IMR-90 (cell line): ENCODE results near the gene BTBD2. TPM values are rescaled to one million over a fixed set of nuclear protein-coding genes. Genes with fewer than 3 reads are reported as not detected.

Experiments used
- ATAC-seq: fragments of 200-7000 bp; cut with Tn5 transposase; 2 replicates; pipeline ENCODE4 v1.9.1; 2020; ENCODE audit warnings: low read depth, mild to moderate bottlenecking, moderate library complexity
- BruUV-seq: library from RNA; stranded (reverse); fragments of 400-500 nt; replicated peaks from 2 replicates; lab custom pipeline; 2021; lab: Mats Ljungman, UMichigan
- CTCF ChIA-PET: fragments of 300-600 bp; formaldehyde crosslinking; extraction: SDS; loops from one replicate; lab custom pipeline; 2021; ENCODE audit warnings: antibody characterized with exemption; lab: Yijun Ruan, JAX
- POLR2A ChIA-PET: fragments of 300-600 bp; sonication (Branson Sonifier 250); formaldehyde crosslinking; loops from one replicate; lab custom pipeline; 2022; ENCODE audit warnings: antibody characterized with exemption; ENCODE audit not compliant: unreplicated experiment; lab: Charles Lee
- DNase-seq: peaks from one replicate; pipeline ENCODE4 v3.0.0; 2013
- H2AFZ ChIP-seq: replicated peaks from 2 replicates; pipeline ENCODE3; 2013; ENCODE audit warnings: low read length, mild to moderate bottlenecking; ENCODE audit not compliant: poor library complexity
- H2AK5ac ChIP-seq: 2 replicates; pipeline ENCODE4 v1.6.1; 2013; ENCODE audit warnings: low read depth, low read length, inconsistent platforms
- H2AK9ac ChIP-seq: replicated peaks from 2 replicates; pipeline ENCODE3; 2013; ENCODE audit warnings: mild to moderate bottlenecking, low read depth, low read length, moderate library complexity; ENCODE audit not compliant: poor library complexity
- H2BK120ac ChIP-seq: 2 replicates; pipeline ENCODE4 v1.6.1; 2013; ENCODE audit warnings: low read depth, low read length, inconsistent platforms
- H2BK15ac ChIP-seq: 3 replicates; pipeline ENCODE4 v1.6.1; 2013; ENCODE audit warnings: low read depth, low read length, inconsistent platforms
- H2BK20ac ChIP-seq: 2 replicates; pipeline ENCODE4 v1.6.1; 2013; ENCODE audit warnings: low read depth, mild to moderate bottlenecking, inconsistent platforms, low read length, moderate library complexity
- H2BK5ac ChIP-seq: 2 replicates; pipeline ENCODE4 v1.6.1; 2013; ENCODE audit warnings: mild to moderate bottlenecking, low read depth, low read length, inconsistent platforms; ENCODE audit not compliant: poor library complexity, severe bottlenecking
- H3K14ac ChIP-seq: replicated peaks from 2 replicates; pipeline ENCODE4 v1.6.1; 2013; ENCODE audit warnings: low read depth, low read length, inconsistent platforms
- H3K18ac ChIP-seq: 2 replicates; pipeline ENCODE4 v1.6.1; 2013; ENCODE audit warnings: low read depth, low read length, control low read depth
- H3K23ac ChIP-seq: 2 replicates; pipeline ENCODE4 v1.6.1; 2013; ENCODE audit warnings: low read depth, low read length, inconsistent platforms
- H3K27ac ChIP-seq: 2 replicates; pipeline ENCODE4 v1.5.1; 2013; ENCODE audit warnings: mild to moderate bottlenecking, control low read depth, low read length; ENCODE audit not compliant: insufficient read depth
- H3K27me3 ChIP-seq: 2 replicates; pipeline ENCODE4 v1.6.1; 2013; ENCODE audit warnings: low read length; ENCODE audit not compliant: control insufficient read depth, insufficient read depth
- H3K36me3 ChIP-seq: 2 replicates; pipeline ENCODE4 v1.6.1; 2013; ENCODE audit warnings: low read length, mixed read lengths; ENCODE audit not compliant: control insufficient read depth, insufficient read depth
- H3K4ac ChIP-seq: 2 replicates; pipeline ENCODE4 v1.6.1; 2013; ENCODE audit warnings: low read depth, low read length, inconsistent platforms
- H3K4me1 ChIP-seq: 2 replicates; pipeline ENCODE4 v1.6.1; 2013; ENCODE audit warnings: low read length, mixed read lengths; ENCODE audit not compliant: control insufficient read depth, insufficient read depth
- H3K4me2 ChIP-seq: 2 replicates; pipeline ENCODE4 v1.6.1; 2013; ENCODE audit warnings: low read depth, mild to moderate bottlenecking, control low read depth, low read length, moderate library complexity
- H3K4me3 ChIP-seq: 2 replicates; pipeline ENCODE4 v1.5.1; 2013; ENCODE audit warnings: low read depth, mild to moderate bottlenecking, control low read depth, low read length, moderate library complexity; ENCODE audit not compliant: insufficient read depth
- H3K56ac ChIP-seq: 2 replicates; pipeline ENCODE4 v1.6.1; 2013; ENCODE audit warnings: low read length, inconsistent platforms; ENCODE audit not compliant: insufficient read depth; ENCODE audit errors: extremely low read depth
- H3K79me1 ChIP-seq, 2 experiments: 2 replicates each; pipeline ENCODE4 v1.6.1; 2013; ENCODE audit warnings: low read length in 2 of 2, inconsistent platforms in 1 of 2, low read depth in 1 of 2
- H3K9ac ChIP-seq: 2 replicates; pipeline ENCODE4 v1.6.1; 2013; ENCODE audit warnings: low read depth, low read length, control low read depth
- H3K9me1 ChIP-seq: 2 replicates; pipeline ENCODE4 v1.6.1; 2013; ENCODE audit warnings: low read length, inconsistent platforms; ENCODE audit not compliant: insufficient read depth
- H3K9me3 ChIP-seq: 2 replicates; pipeline ENCODE4 v1.6.1; 2013; ENCODE audit warnings: low read length; ENCODE audit not compliant: control insufficient read depth, insufficient read depth
- H4K20me1 ChIP-seq: 2 replicates; pipeline ENCODE4 v1.6.1; 2013; ENCODE audit warnings: low read length, inconsistent platforms; ENCODE audit not compliant: insufficient read depth
- H4K5ac ChIP-seq: 2 replicates; pipeline ENCODE4 v1.6.1; 2013; ENCODE audit warnings: mild to moderate bottlenecking, low read depth, low read length, control low read depth
- H4K8ac ChIP-seq, 2 experiments: 2 replicates each; pipeline ENCODE4 v1.6.1; 2013; ENCODE audit warnings: low read depth in 2 of 2, low read length in 2 of 2, control low read depth in 1 of 2, inconsistent platforms in 1 of 2
- H4K91ac ChIP-seq: 2 replicates; pipeline ENCODE4 v1.6.1; 2013; ENCODE audit warnings: low read depth, low read length, inconsistent platforms; ENCODE audit not compliant: insufficient read depth
- CEBPB ChIP-seq: IDR thresholded peaks from 2 replicates; pipeline ENCODE4 v1.6.1; 2012; ENCODE audit warnings: low read depth, low read length, improper control_type of control experiment
- CHD1 ChIP-seq: IDR thresholded peaks from 2 replicates; pipeline ENCODE4 v1.6.1; 2012; ENCODE audit warnings: low read depth, low read length, improper control_type of control experiment
- MAZ ChIP-seq: IDR thresholded peaks from 2 replicates; pipeline ENCODE4 v1.6.1; 2012; ENCODE audit warnings: low read depth, mild to moderate bottlenecking, low read length, improper control_type of control experiment, moderate library complexity, borderline replicate concordance
- NFE2L2 ChIP-seq: fragments of 150-350 bp; IDR thresholded peaks from 2 replicates; pipeline ENCODE4 v1.6.1; 2016; ENCODE audit warnings: low read depth, mild to moderate bottlenecking, low read length
- WGBS, 2 experiments: methylation state at CpG; one replicate each; pipeline versions ENCODE4 v1.1.5 to v1.1.7; 2013; ENCODE audit warnings: missing lambda C conversion rate in 2 of 2; ENCODE audit not compliant: insufficient read length in 1 of 2; ENCODE audit errors: extremely low coverage in 2 of 2; 5-methylcytosine and 5-hydroxymethylcytosine counted together
- dilution Hi-C: fragments of 300-500 bp; cut with HindIII; formaldehyde crosslinking; loops from one replicate; pipeline ENCODE4 v1.14.3; 2018; ENCODE audit warnings: low sequenced_read_pairs; ENCODE audit not compliant: unreplicated experiment
- in situ Hi-C: fragments of 300-500 bp; cut with MboI; formaldehyde crosslinking; loops from 3 replicates; pipeline ENCODE4 v1.14.3; 2019; ENCODE audit warnings: low sequenced_read_pairs, inconsistent platforms, mixed read lengths
- intact Hi-C: fragments of 100-400 bp; cut with micrococcal nuclease; formaldehyde crosslinking; loops from 2 replicates; pipeline ENCODE4 v1.10.0; 2022
- polyA plus RNA-seq, 3 experiments: library from polyadenylated mRNA; depleted of rRNA; stranded (reverse); fragments of >200 nt; gene quantifications; 2 replicates each; pipeline ENCODE4 v1.2.3, GENCODE V29; 2012; ENCODE audit warnings: low replicate concordance in 1 of 3
- total RNA-seq: library from RNA; depleted of rRNA; stranded (reverse); fragments of >200 nt; gene quantifications from 2 replicates; pipeline ENCODE4 v1.2.3, GENCODE V29; 2012

The BTBD2 gene
- total and polyA plus RNA-seq, 2 of the 4 experiments (the other 2 are of a cell fraction): 24.4 to 65.7 TPM

GRCh38 chr19:2013683-2013961 is 1.9 kb downstream of the BTBD2 start:
- no peak overlapping the region for H2AK9ac ChIP-seq
- H3K27ac ChIP-seq: no peak overlapping the region
- H2AFZ ChIP-seq: no peak overlapping the region
- no peak overlapping the region for H2BK120ac ChIP-seq
- no peak overlapping the region for H4K5ac ChIP-seq
- H3K4me2 ChIP-seq: no peak overlapping the region; the same call in 1 of the 2 replicates
- H4K91ac ChIP-seq: no peak overlapping the region
- no peak overlapping the region for H3K18ac ChIP-seq
- no peak overlapping the region for H3K4ac ChIP-seq
- no peak overlapping the region for H3K9ac ChIP-seq
- no peak overlapping the region for H2BK20ac ChIP-seq
- H3K36me3 ChIP-seq: peaks cover 6% of the 10 kb centered on the region
- H3K4me3 ChIP-seq: no peak overlapping the region
- H3K23ac ChIP-seq: no peak overlapping the region
- peaks cover 15% of the 10 kb centered on the region for H4K20me1 ChIP-seq
- DNase-seq (no peak), ATAC-seq (no peak)
- H3K14ac ChIP-seq: no peak overlapping the region
- no TSS peak for BruUV-seq
- intact Hi-C loops (no loop called here), dilution Hi-C loops (no loop called here), in situ Hi-C loops (no loop called here)
- WGBS, 2 experiments: 85% methylated on average over 3 of the region's 6 CpGs; no CpG with 5 or more reads in 1 of the 2 experiments
- H3K9me3 ChIP-seq: no peaks in the 10 kb centered on the region
- H2AK5ac ChIP-seq: no peak overlapping the region
- H2BK5ac ChIP-seq: no peak overlapping the region
- H3K9me1 ChIP-seq: no peaks in the 10 kb centered on the region
- no peak overlapping the region for H4K8ac ChIP-seq
- H3K27me3 ChIP-seq: no peaks in the 10 kb centered on the region
- H3K56ac ChIP-seq: no peak overlapping the region
- H2BK15ac ChIP-seq: no peak overlapping the region
- peaks cover 3 to 55% of the 10 kb centered on the region in 2 experiments; a peak in 3 of 4 replicates for H3K79me1 ChIP-seq
- POLR2A ChIA-PET: no interaction called here
- H3K4me1 ChIP-seq: peaks cover 14% of the 10 kb centered on the region
- CTCF ChIA-PET: no interaction called here
- no peak for TF ChIP-seq CHD1
- no peak for TF ChIP-seq CEBPB
- TF ChIP-seq MAZ: no peak
- no peak for TF ChIP-seq NFE2L2
